ENCODE measurements around the gene IQCK. TPM values are rescaled to one million over a fixed set of nuclear protein-coding genes. Genes with fewer than 3 reads are reported as not detected.

The IQCK gene
- total RNA-seq, 1 donor from 2014 or later = 7.3 TPM

- intact Hi-C loops (cut with DNase I) = no loop called here
- DNase-seq (ENCODE audit: low spot score) = no peak
These were observed 154.9 kb downstream of the IQCK start for GRCh38 chr16:19872935-19873334.

- intact Hi-C loops (cut with DNase I) = no loop called here
- no peak for DNase-seq (ENCODE audit: low spot score)
These were observed 156.0 kb downstream of the IQCK start for GRCh38 chr16:19874026-19874425.

- intact Hi-C loops (cut with DNase I) = no loop called here
- DNase-seq (ENCODE audit: low spot score) = no peak
These were observed 156.9 kb downstream of the IQCK start for GRCh38 chr16:19874851-19875546.

- intact Hi-C loops (cut with DNase I) = loop anchor here (2.0 kb wide), 1 partner anchor 69 kb away; no protein-coding TSS in a partner anchor
- no peak for DNase-seq (ENCODE audit: low spot score)
These were observed 157.8 kb downstream of the IQCK start for GRCh38 chr16:19875900-19876299.

GRCh38 chr16:19876501-19877059, 158.5 kb downstream of the IQCK start:
- no peak for DNase-seq (ENCODE audit: low spot score)
- intact Hi-C loops (cut with DNase I) = loop anchor here (2.0 kb wide), 1 partner anchor 70 kb away; no protein-coding TSS in a partner anchor

- no peak for DNase-seq (ENCODE audit: low spot score)
- intact Hi-C loops (cut with DNase I) = no loop called here
These were observed 160.7 kb downstream of the IQCK start for GRCh38 chr16:19878757-19879156.

GRCh38 chr16:19879241-19879792, 161.2 kb downstream of the IQCK start:
- intact Hi-C loops (cut with DNase I) = no loop called here
- DNase-seq (ENCODE audit: low spot score) = no peak

- no peak for DNase-seq (ENCODE audit: low spot score)
- intact Hi-C loops (cut with DNase I) = loop anchor here (10.0 kb wide), 1 partner anchor 216 kb away; no protein-coding TSS in a partner anchor
These were observed 163.0 kb downstream of the IQCK start for GRCh38 chr16:19881028-19881427.

- intact Hi-C loops (cut with DNase I) = loop anchor here (2.0 to 10.0 kb wide), 2 partner anchors 41 to 217 kb away; no protein-coding TSS in a partner anchor
- DNase-seq (ENCODE audit: low spot score) = no peak
These were observed 163.7 kb downstream of the IQCK start for GRCh38 chr16:19881783-19882182.

GRCh38 chr16:19882186-19882585, 164.1 kb downstream of the IQCK start:
- DNase-seq (ENCODE audit: low spot score) = no peak
- intact Hi-C loops (cut with DNase I) = loop anchor here (2.0 to 10.0 kb wide), 2 partner anchors 41 to 217 kb away; no protein-coding TSS in a partner anchor

- intact Hi-C loops (cut with DNase I) = loop anchor here (1.0 to 10.0 kb wide), 3 partner anchors 42 to 218 kb away; partner anchors contain the start of genes IQCK and KNOP1
- no peak for DNase-seq (ENCODE audit: low spot score)
These were observed 164.6 kb downstream of the IQCK start for GRCh38 chr16:19882646-19883045.

- no peak for DNase-seq (ENCODE audit: low spot score)
- intact Hi-C loops (cut with DNase I) = loop anchor here (1.0 to 10.0 kb wide), 3 partner anchors 43 to 219 kb away; partner anchors contain the start of genes IQCK and KNOP1
These were observed 165.4 kb downstream of the IQCK start for GRCh38 chr16:19883296-19883965.

- no peak for DNase-seq (ENCODE audit: low spot score)
- intact Hi-C loops (cut with DNase I) = loop anchor here (1.0 to 10.0 kb wide), 4 partner anchors 43 to 219 kb away; partner anchors contain the start of genes IQCK and KNOP1
These were observed 166.0 kb downstream of the IQCK start for GRCh38 chr16:19883966-19884485.

- no peak for DNase-seq (ENCODE audit: low spot score)
- intact Hi-C loops (cut with DNase I) = loop anchor here (2.0 to 10.0 kb wide), 2 partner anchors 188 to 220 kb away; no protein-coding TSS in a partner anchor
These were observed 166.8 kb downstream of the IQCK start, which contains the start of gene GPRC5B for GRCh38 chr16:19884611-19885450. GPRC5B (minus strand) TSS chr16:19884848; CDS start chr16:19872845, 12,003 bp downstream.

GRCh38 chr16:19885451-19886072, 167.5 kb downstream of the IQCK start:
- DNase-seq (ENCODE audit: low spot score) = no peak
- intact Hi-C loops (cut with DNase I) = loop anchor here (1.0 to 10.0 kb wide), 4 partner anchors 189 to 329 kb away; no protein-coding TSS in a partner anchor

GRCh38 chr16:19886073-19886941, 168.2 kb downstream of the IQCK start:
- DNase-seq (ENCODE audit: low spot score) = peak; percentile 84
- intact Hi-C loops (cut with DNase I) = loop anchor here (1.0 to 10.0 kb wide), 3 partner anchors 222 to 330 kb away; no protein-coding TSS in a partner anchor

- no peak for DNase-seq (ENCODE audit: low spot score)
- intact Hi-C loops (cut with DNase I) = loop anchor here (10.0 kb wide), 1 partner anchor 224 kb away; no protein-coding TSS in a partner anchor
These were observed 170.8 kb downstream of the IQCK start for GRCh38 chr16:19888834-19889233.
